ENCODE results near the gene SLC5A3.
A peak's percentile ranks its signal among the peaks of the same experiment; 100 is the strongest.

SLC5A3 gene

GRCh38 chr21:34073032-34073748 is at the start of gene SLC5A3, which contains the start of gene MRPS6:
SLC5A3 (plus strand) TSS chr21:34073578; CDS start chr21:34095199, 21,621 bp downstream.
MRPS6 (plus strand) TSS chr21:34073578; CDS start chr21:34073701, 123 bp downstream.
- peak; percentile 52 to 76 (median 53) for DNase-seq (ENCODE audit: low read depth in 3 of 3)

GRCh38 chr21:34023691-34024373 is 49.5 kb upstream of the SLC5A3 start:
- DNase-seq (ENCODE audit: low read depth in 3 of 3): no peak

GRCh38 chr21:34024374-34024693 is 49.0 kb upstream of the SLC5A3 start:
- DNase-seq (ENCODE audit: low read depth in 3 of 3): no peak

GRCh38 chr21:34027721-34028461 is 45.5 kb upstream of the SLC5A3 start:
- no peak for DNase-seq (ENCODE audit: low read depth in 3 of 3)

- DNase-seq (ENCODE audit: low read depth in 3 of 3): peak; percentile 17 to 34 (median 26)
Observed at GRCh38 chr21:34029743-34030528, 43.4 kb upstream of the SLC5A3 start.

- no peak for DNase-seq (ENCODE audit: low read depth in 3 of 3)
Observed at GRCh38 chr21:34031835-34032370, 41.5 kb upstream of the SLC5A3 start.

GRCh38 chr21:34034369-34035014 is 38.9 kb upstream of the SLC5A3 start:
- DNase-seq (ENCODE audit: low read depth in 3 of 3): no peak

GRCh38 chr21:34035619-34036354 is 37.6 kb upstream of the SLC5A3 start:
- no peak for DNase-seq (ENCODE audit: low read depth in 3 of 3)

GRCh38 chr21:34037009-34037795 is 36.2 kb upstream of the SLC5A3 start:
- no peak for DNase-seq (ENCODE audit: low read depth in 3 of 3)

- DNase-seq (ENCODE audit: low read depth in 3 of 3): no peak
Observed at GRCh38 chr21:34039678-34040382, 33.5 kb upstream of the SLC5A3 start.

GRCh38 chr21:34042735-34043134 is 30.6 kb upstream of the SLC5A3 start:
- DNase-seq (ENCODE audit: low read depth in 3 of 3): no peak

GRCh38 chr21:34043333-34043732 is 30.0 kb upstream of the SLC5A3 start:
- DNase-seq (ENCODE audit: low read depth in 3 of 3): no peak

GRCh38 chr21:34046917-34047316 is 26.5 kb upstream of the SLC5A3 start:
- DNase-seq (ENCODE audit: low read depth in 3 of 3): no peak

GRCh38 chr21:34047835-34048234 is 25.5 kb upstream of the SLC5A3 start:
- DNase-seq (ENCODE audit: low read depth in 3 of 3): no peak

- DNase-seq (ENCODE audit: low read depth in 3 of 3): no peak
Observed at GRCh38 chr21:34052171-34052570, 21.2 kb upstream of the SLC5A3 start.

GRCh38 chr21:34054259-34054658 is 19.1 kb upstream of the SLC5A3 start:
- DNase-seq (ENCODE audit: low read depth in 3 of 3): no peak

- no peak for DNase-seq (ENCODE audit: low read depth in 3 of 3)
Observed at GRCh38 chr21:34055615-34056014, 17.8 kb upstream of the SLC5A3 start.

GRCh38 chr21:34061983-34062382 is 11.4 kb upstream of the SLC5A3 start:
- no peak for DNase-seq (ENCODE audit: low read depth in 3 of 3)

GRCh38 chr21:34065027-34065426 is 8.4 kb upstream of the SLC5A3 start:
- no peak for DNase-seq (ENCODE audit: low read depth in 3 of 3)

Data from stimulated activated CD4-positive, alpha-beta T cell treated with anti-CD3 and anti-CD28 coated beads, TNF-alpha, amount 100 ng/mL, for 24 hours (primary cell).